Mesenchymal stem cell (in vitro differentiated cells and primary cell): ENCODE data around the gene PRKCB. TPM values are rescaled to one million over a fixed set of nuclear protein-coding genes. Genes with fewer than 3 reads are reported as not detected.

Experiments used
- DNase-seq: peaks from one replicate; pipeline ENCODE4 v3.0.0-alpha.2; 2013
- H2AFZ ChIP-seq: one replicate; pipeline ENCODE4 v1.6.1; 2013; ENCODE audit warnings: low read depth, mild to moderate bottlenecking, control low read depth, inconsistent platforms, low read length, moderate library complexity
- H2AK5ac ChIP-seq: 2 replicates; pipeline ENCODE4 v1.6.1; 2013; ENCODE audit warnings: low read length, moderate library complexity, mild to moderate bottlenecking, inconsistent platforms; ENCODE audit not compliant: severe bottlenecking
- H2BK120ac ChIP-seq: one replicate; pipeline ENCODE4 v1.6.1; 2013; ENCODE audit warnings: low read depth, mild to moderate bottlenecking, inconsistent platforms, low read length, moderate library complexity
- H2BK12ac ChIP-seq, 2 experiments: one replicate each; pipeline ENCODE4 v1.6.1; 2013; ENCODE audit warnings: inconsistent platforms in 2 of 2, low read length in 2 of 2, mild to moderate bottlenecking in 2 of 2, moderate library complexity in 2 of 2, control low read depth in 1 of 2
- H2BK15ac ChIP-seq: one replicate; pipeline ENCODE4 v1.6.1; 2013; ENCODE audit warnings: mild to moderate bottlenecking, low read depth, inconsistent platforms; ENCODE audit not compliant: poor library complexity, severe bottlenecking
- H2BK5ac ChIP-seq: 2 replicates; pipeline ENCODE4 v1.6.1; 2013; ENCODE audit warnings: low read depth, mild to moderate bottlenecking, low read length, control low read depth, inconsistent platforms; ENCODE audit not compliant: poor library complexity, severe bottlenecking
- H3K14ac ChIP-seq, 2 experiments: one replicate each; pipeline ENCODE4 v1.6.1; 2013; ENCODE audit warnings: inconsistent platforms in 2 of 2, low read length in 2 of 2, control low read depth in 1 of 2, mild to moderate bottlenecking in 1 of 2, moderate library complexity in 1 of 2
- H3K18ac ChIP-seq, 2 experiments: one replicate each; pipeline ENCODE4 v1.6.1; 2013; ENCODE audit warnings: inconsistent platforms in 2 of 2, low read length in 2 of 2, control low read depth in 1 of 2, low read depth in 1 of 2, mild to moderate bottlenecking in 1 of 2
- H3K23ac ChIP-seq, 2 experiments: one replicate each; pipeline ENCODE4 v1.6.1; 2013; ENCODE audit warnings: inconsistent platforms in 2 of 2, low read length in 2 of 2, mild to moderate bottlenecking in 2 of 2, moderate library complexity in 2 of 2, control low read depth in 1 of 2
- H3K27ac ChIP-seq: 2 replicates; pipeline ENCODE4 v1.5.1; 2013; ENCODE audit warnings: mild to moderate bottlenecking, moderate library complexity, low read length, control low read depth, inconsistent platforms; ENCODE audit not compliant: poor library complexity, severe bottlenecking
- H3K27me3 ChIP-seq, 2 experiments: 2 replicates each; pipeline versions ENCODE4 v1.6.1 to v1.7.0; 2013; ENCODE audit warnings: low read length in 2 of 2, mild to moderate bottlenecking in 2 of 2, moderate library complexity in 2 of 2, control low read depth in 1 of 2, inconsistent platforms in 1 of 2; ENCODE audit not compliant: control insufficient read depth in 1 of 2, insufficient read depth in 1 of 2
- H3K36me3 ChIP-seq, 2 experiments: 2 replicates each; pipeline versions ENCODE4 v1.6.1 to v1.7.0; 2013; ENCODE audit warnings: low read length in 2 of 2, control low read depth in 1 of 2, inconsistent platforms in 1 of 2, low read depth in 1 of 2, mild to moderate bottlenecking in 1 of 2; ENCODE audit not compliant: insufficient read depth in 2 of 2, control insufficient read depth in 1 of 2
- H3K4ac ChIP-seq, 2 experiments: one replicate each; pipeline ENCODE4 v1.6.1; 2013; ENCODE audit warnings: inconsistent platforms in 2 of 2, low read length in 2 of 2, mild to moderate bottlenecking in 2 of 2, moderate library complexity in 2 of 2, control low read depth in 1 of 2, low read depth in 1 of 2
- H3K4me1 ChIP-seq: 2 replicates; pipeline ENCODE4 v1.6.1; 2013; ENCODE audit warnings: low read depth, low read length, control low read depth; ENCODE audit not compliant: control insufficient read depth, insufficient read depth
- H3K4me2 ChIP-seq: 2 replicates; pipeline ENCODE4 v1.6.1; 2013; ENCODE audit warnings: low read length, mild to moderate bottlenecking, inconsistent platforms; ENCODE audit not compliant: poor library complexity, severe bottlenecking
- H3K4me3 ChIP-seq, 2 experiments: 2 replicates each; pipeline versions ENCODE4 v1.5.1 to v1.7.0; 2013; ENCODE audit warnings: low read length in 2 of 2, mild to moderate bottlenecking in 2 of 2, control low read depth in 1 of 2, low read depth in 1 of 2; ENCODE audit not compliant: insufficient read depth in 1 of 2
- H3K79me1 ChIP-seq: replicated peaks from 2 replicates; pipeline ENCODE4 v1.6.1; 2013; ENCODE audit warnings: mild to moderate bottlenecking, control low read depth, low read length, inconsistent platforms; ENCODE audit not compliant: poor library complexity, severe bottlenecking
- H3K9ac ChIP-seq: 2 replicates; pipeline ENCODE4 v1.7.0; 2013; ENCODE audit warnings: mild to moderate bottlenecking, low read length, moderate library complexity
- H3K9me3 ChIP-seq: 2 replicates; pipeline ENCODE4 v1.7.0; 2013; ENCODE audit warnings: mild to moderate bottlenecking, low read length; ENCODE audit not compliant: control insufficient read depth
- H4K8ac ChIP-seq: one replicate; pipeline ENCODE4 v1.6.1; 2013; ENCODE audit warnings: inconsistent platforms, mild to moderate bottlenecking, low read length, moderate library complexity
- H4K91ac ChIP-seq: one replicate; pipeline ENCODE4 v1.6.1; 2013; ENCODE audit warnings: mild to moderate bottlenecking, low read length, inconsistent platforms
- small RNA-seq: library from polyadenylated mRNA; stranded (forward); fragments of <200 nt; extraction: miRNeasy Mini kit (QIAGEN cat#:217004); gene quantifications from one replicate; pipeline ENCODE3, GENCODE V24; 2013; ENCODE audit warnings: low read depth

Gene PRKCB

DNA sequence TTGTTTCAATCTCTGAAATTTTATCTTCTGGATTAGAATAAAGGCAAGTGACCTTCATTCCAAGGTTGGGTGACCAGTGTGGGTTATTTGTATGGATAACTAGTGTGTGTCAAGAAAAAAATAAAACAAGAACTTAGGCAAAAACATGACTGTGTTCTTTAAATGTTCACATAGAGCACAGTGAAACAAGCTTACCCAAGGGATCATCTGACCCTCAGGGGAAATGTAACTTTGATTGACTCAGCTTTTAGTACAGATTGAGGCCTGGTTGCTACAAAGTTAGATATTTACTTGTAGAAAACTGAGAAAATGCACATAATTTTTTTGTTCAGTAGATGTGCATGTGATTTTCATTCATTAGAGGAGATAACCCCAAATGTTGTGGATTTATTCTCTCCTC is 427.0 kb downstream of the PRKCB start:
- Histone ChIP-seq H3K27me3 (no peaks in the 10 kb centered on the region), H2AK5ac (no peak overlapping the region), H2BK15ac (no peak overlapping the region), H3K23ac (no peak overlapping the region), H2AFZ (no peak overlapping the region), H4K8ac (no peak overlapping the region), H3K4me3 (no peak overlapping the region), H3K4me2 (no peak overlapping the region), H2BK12ac (no peak overlapping the region), H3K14ac (no peak overlapping the region), H4K91ac (no peak overlapping the region), H3K27ac (no peak overlapping the region), H2BK5ac (no peak overlapping the region), H3K9ac (no peak overlapping the region), H3K18ac (no peak overlapping the region), H3K36me3 (no peaks in the 10 kb centered on the region), H3K4me1 (no peaks in the 10 kb centered on the region), H3K79me1 (no peaks in the 10 kb centered on the region), H3K4ac (no peak overlapping the region), H2BK120ac (no peak overlapping the region), H3K9me3 (no peaks in the 10 kb centered on the region)
- no peak for DNase-seq

Small RNA genes within 50 kb of the gene (small RNA-seq; reads per million reads assigned to genes)
- gene MIR1273H = not detected
